Endothelial cell of umbilical vein (primary cell): ENCODE results near the gene RNF157. TPM values are rescaled to one million over a fixed set of nuclear protein-coding genes. Genes with fewer than 3 reads are reported as not detected.

ENCODE experiments used
- BruUV-seq: library from RNA; stranded (reverse); fragments of 400-500 nt; replicated peaks from 2 replicates; lab custom pipeline; 2021; lab: Mats Ljungman, UMichigan
- CTCF ChIA-PET: fragments of 300-600, 350-600 bp; sonication (Branson Sonifier 250); formaldehyde crosslinking; loops from one replicate; lab custom pipeline; 2021; ENCODE audit warnings: antibody characterized with exemption, inconsistent platforms; lab: Charles Lee
- POLR2A ChIA-PET: fragments of 300-600, 350-600 bp; sonication (Branson Sonifier 250); formaldehyde crosslinking; loops from one replicate; lab custom pipeline; 2021; ENCODE audit warnings: antibody characterized with exemption, inconsistent platforms; lab: Charles Lee
- DNase-seq: peaks from one replicate; pipeline ENCODE4 v3.0.0-alpha.2; 2011; ENCODE audit warnings: low read depth, low spot score
- FAIRE-seq: peaks from 2 replicates; lab custom pipeline; 2011; peaks lifted over from hg19 to GRCh38; lab: Jason Lieb, UNC
- H2AFZ ChIP-seq: 2 replicates; pipeline ENCODE4 v1.6.0; 2012; ENCODE audit warnings: low read depth, low read length, control low read depth, inconsistent platforms
- H3K27ac ChIP-seq: 2 replicates; pipeline ENCODE4 v1.5.1; 2011; ENCODE audit warnings: low read depth, mild to moderate bottlenecking, control low read depth, low read length, moderate library complexity; ENCODE audit not compliant: insufficient read depth
- H3K27me3 ChIP-seq, 2 experiments: 2 replicates each; pipeline versions ENCODE4 v1.6.0 to v1.6.1; 2011; ENCODE audit warnings: low read length in 2 of 2, mixed read lengths in 1 of 2; ENCODE audit not compliant: control insufficient read depth in 2 of 2, insufficient read depth in 2 of 2
- H3K36me3 ChIP-seq, 2 experiments: 2 replicates in 1 of 2; 3 replicates in 1 of 2; pipeline ENCODE4 v1.5.1; 2011; ENCODE audit warnings: low read length in 2 of 2, mild to moderate bottlenecking in 1 of 2, moderate library complexity in 1 of 2; ENCODE audit not compliant: control insufficient read depth in 2 of 2, insufficient read depth in 2 of 2; ENCODE audit errors: extremely low read depth in 1 of 2
- H3K4me1 ChIP-seq: 3 replicates; pipeline ENCODE4 v1.5.1; 2011; ENCODE audit warnings: mild to moderate bottlenecking, low read length; ENCODE audit not compliant: control insufficient read depth, insufficient read depth; ENCODE audit errors: extremely low read depth
- H3K4me2 ChIP-seq: 2 replicates; pipeline ENCODE4 v1.6.1; 2011; ENCODE audit warnings: low read length, control low read depth, mixed read lengths; ENCODE audit not compliant: insufficient read depth
- H3K4me3 ChIP-seq, 3 experiments: fragments of 200-600 bp in 1 of 3; sonication (generic), shearing (Covaris generic) in 1 of 3; replicated peaks in 1 of 3; 2 replicates each; pipeline ENCODE4 v1.5.1; 2011 to 2016; ENCODE audit warnings: control low read depth in 3 of 3, low read length in 3 of 3, mild to moderate bottlenecking in 2 of 3, inconsistent platforms in 1 of 3, low read depth in 1 of 3, moderate library complexity in 1 of 3; ENCODE audit not compliant: insufficient read depth in 1 of 3
- H3K79me2 ChIP-seq: 2 replicates; pipeline ENCODE4 v1.6.0; 2012; ENCODE audit warnings: low read length, inconsistent platforms; ENCODE audit not compliant: control insufficient read depth, insufficient read depth
- H3K9ac ChIP-seq: replicated peaks from 2 replicates; pipeline ENCODE3; 2011; ENCODE audit warnings: low read length, control low read depth; ENCODE audit not compliant: insufficient read depth; ENCODE audit errors: extremely low read depth
- H3K9me1 ChIP-seq: replicated peaks from 3 replicates; pipeline ENCODE4 v1.6.0; 2011; ENCODE audit warnings: mild to moderate bottlenecking, low read length; ENCODE audit not compliant: control insufficient read depth, insufficient read depth; ENCODE audit errors: extremely low read depth
- H3K9me3 ChIP-seq: replicated peaks from 2 replicates; pipeline ENCODE4 v1.5.1; 2012; ENCODE audit warnings: low read length, inconsistent platforms; ENCODE audit not compliant: control insufficient read depth, insufficient read depth
- H4K20me1 ChIP-seq: replicated peaks from 2 replicates; pipeline ENCODE3; 2011; ENCODE audit warnings: mild to moderate bottlenecking, low read length; ENCODE audit not compliant: control insufficient read depth, insufficient read depth; ENCODE audit errors: extremely low read depth
- CTCF ChIP-seq, 2 donors: IDR thresholded peaks; 1 replicate in 1 of 2; 2 replicates in 1 of 2; pipeline ENCODE4 v1.5.1; 2011; ENCODE audit warnings: low read length in 2 of 2, mild to moderate bottlenecking in 2 of 2, moderate library complexity in 2 of 2, control low read depth in 1 of 2, inconsistent platforms in 1 of 2, low read depth in 1 of 2; ENCODE audit not compliant: insufficient read depth in 1 of 2; ENCODE audit errors: extremely low read depth in 1 of 2
- EZH2 ChIP-seq: IDR thresholded peaks from 2 replicates; pipeline ENCODE4 v1.6.1; 2012; ENCODE audit warnings: borderline replicate concordance, low read depth, mild to moderate bottlenecking, moderate library complexity, low read length, inconsistent platforms; ENCODE audit not compliant: severe bottlenecking
- FOS ChIP-seq: IDR thresholded peaks from 2 replicates; pipeline ENCODE4 v1.6.1; 2011; ENCODE audit warnings: mild to moderate bottlenecking, low read length, moderate library complexity, borderline replicate concordance; ENCODE audit not compliant: insufficient read depth
- GATA2 ChIP-seq: IDR thresholded peaks from 2 replicates; pipeline ENCODE4 v1.7.0; 2011; ENCODE audit warnings: low read depth, mild to moderate bottlenecking, moderate library complexity, mixed read lengths, low read length; ENCODE audit not compliant: insufficient read length, insufficient read depth
- JUN ChIP-seq: IDR thresholded peaks from 2 replicates; pipeline ENCODE4 v1.6.1; 2011; ENCODE audit warnings: borderline replicate concordance, low read depth; ENCODE audit not compliant: insufficient read length, insufficient read depth
- MAX ChIP-seq: IDR thresholded peaks from 2 replicates; pipeline ENCODE4 v1.6.1; 2011; ENCODE audit not compliant: insufficient read depth, insufficient read length
- MYC ChIP-seq: IDR thresholded peaks from one replicate; pipeline ENCODE4 v1.6.1; 2011; ENCODE audit warnings: mild to moderate bottlenecking, low read depth, low read length
- POLR2A ChIP-seq: IDR thresholded peaks from 2 replicates; pipeline ENCODE4 v1.6.1; 2012; ENCODE audit warnings: low read depth, mild to moderate bottlenecking, control low read depth, low read length
- POLR2AphosphoS5 ChIP-seq: IDR thresholded peaks from 2 replicates; pipeline ENCODE4 v1.6.1; 2012; ENCODE audit warnings: low read depth, mild to moderate bottlenecking, control low read depth, low read length, moderate library complexity; ENCODE audit not compliant: insufficient read depth
- dilution Hi-C: fragments of 300-500 bp; cut with MboI; formaldehyde crosslinking; loops from one replicate; pipeline ENCODE4 v1.15.0; 2019; ENCODE audit warnings: low sequenced_read_pairs; ENCODE audit not compliant: extremely low pct_ligation_motif_present
- intact Hi-C: fragments of 100-400 bp; cut with micrococcal nuclease; formaldehyde crosslinking; loops from one replicate; pipeline ENCODE4 v1.10.0; 2022
- polyA plus RNA-seq, 4 experiments: library from polyadenylated mRNA; depleted of rRNA in 3 of 4; stranded (reverse) in 3 of 4; unstranded in 1 of 4; fragments of >200 nt; gene quantifications; 2 replicates each; pipeline versions ENCODE4 v1.2.1 to v1.2.3, GENCODE V29; 2011 to 2012; ENCODE audit warnings: missing spikeins in 1 of 4
- total RNA-seq: library from RNA; stranded (reverse); gene quantifications from 2 replicates; pipeline ENCODE4 v1.2.3, GENCODE V29; 2021

The RNF157 gene
- total and polyA plus RNA-seq, 2 donors (not counting 3 experiments of a cell fraction or from before 2014, with no cell fraction given), result 0.07 to 0.86 TPM

- no peaks in the 10 kb centered on the region for H3K27me3 ChIP-seq
- H3K4me3 ChIP-seq, result no peak overlapping the region
- H3K27ac ChIP-seq, result no peak overlapping the region
- H3K36me3 ChIP-seq, result peaks cover 0 to 2% of the 10 kb centered on the region in 2 experiments
- DNase-seq (no peak), FAIRE-seq (no peak)
- no peaks in the 10 kb centered on the region for H3K9me1 ChIP-seq
- no peak overlapping the region for H2AFZ ChIP-seq
- no TSS peak for BruUV-seq
- no peak overlapping the region for H3K9ac ChIP-seq
- no peak overlapping the region for H3K4me2 ChIP-seq
- ChIA-PET CTCF (interaction anchor here (1.2 to 14.1 kb wide), 16 partner anchors 8 to 159 kb away, joined by 3 to 320 read pairs (median 16); partner anchors contain the start of genes FOXJ1 and RNF157), POLR2A (no interaction called here)
- dilution Hi-C loops (no loop called here), intact Hi-C loops (no loop called here)
- H3K4me1 ChIP-seq, result no peaks in the 10 kb centered on the region
- no peaks in the 10 kb centered on the region for H3K79me2 ChIP-seq
- no peaks in the 10 kb centered on the region for H4K20me1 ChIP-seq
- TF ChIP-seq EZH2 (no peak), FOS (no peak)
- H3K9me3 ChIP-seq, result no peaks in the 10 kb centered on the region
These were observed 40.4 kb upstream of the RNF157 start for GRCh38 chr17:76280650-76281049.

GRCh38 chr17:76279742-76280287 is 39.5 kb upstream of the RNF157 start:
- H4K20me1 ChIP-seq, result no peaks in the 10 kb centered on the region
- no peak overlapping the region for H3K9ac ChIP-seq
- no peak overlapping the region for H3K4me3 ChIP-seq
- peaks cover 0 to 2% of the 10 kb centered on the region in 2 experiments for H3K36me3 ChIP-seq
- ChIA-PET POLR2A (interaction anchor here (0.6 to 2.0 kb wide), 4 partner anchors 15 to 159 kb away, joined by 3 to 7 read pairs (median 4); no protein-coding TSS in a partner anchor), CTCF (interaction anchor here (0.5 to 14.1 kb wide), 75 partner anchors 9 to 1489 kb away, joined by 3 to 320 read pairs (median 5); partner anchors contain the start of genes CDK3, EXOC7, FOXJ1 and QRICH2)
- no peaks in the 10 kb centered on the region for H3K4me1 ChIP-seq
- FAIRE-seq (no peak), DNase-seq (no peak)
- no peaks in the 10 kb centered on the region for H3K9me3 ChIP-seq
- no peaks in the 10 kb centered on the region for H3K9me1 ChIP-seq
- no peak overlapping the region for H3K27ac ChIP-seq
- no TSS peak for BruUV-seq
- intact Hi-C loops, result loop anchor here (1.0 to 10.0 kb wide), 5 partner anchors 31 to 265 kb away; no protein-coding TSS in a partner anchor
- H3K79me2 ChIP-seq, result no peaks in the 10 kb centered on the region
- H3K27me3 ChIP-seq, result no peaks in the 10 kb centered on the region
- dilution Hi-C loops, result no loop called here
- H3K4me2 ChIP-seq, result no peak overlapping the region
- no peak overlapping the region for H2AFZ ChIP-seq
- no peak for TF ChIP-seq POLR2A
- TF ChIP-seq FOS, result no peak
- TF ChIP-seq POLR2AphosphoS5, result no peak
- no peak for TF ChIP-seq CTCF (IDR thresholded peaks at IDR 0.05; ENCODE audit: extremely low read depth in 1 of 2, insufficient read depth in 1 of 2, low read depth in 1 of 2, low read length in 2 of 2)
- TF ChIP-seq MAX, result no peak
- no peak for TF ChIP-seq JUN
- TF ChIP-seq MYC, result no peak
- no peak for TF ChIP-seq EZH2
- no peak for TF ChIP-seq GATA2
